ENCODE results near the gene LCN15.
"Not testable (repeated sequence)": the region's sequence is repeated elsewhere in the genome, so short reads cannot be mapped to it uniquely, and the experiment has no call there.

Gene LCN15

GRCh38 chr9:136722093-136722968 lies 42.0 kb downstream of the LCN15 start:
- DNase-seq (ENCODE audit: low spot score), result no peak

DNA sequence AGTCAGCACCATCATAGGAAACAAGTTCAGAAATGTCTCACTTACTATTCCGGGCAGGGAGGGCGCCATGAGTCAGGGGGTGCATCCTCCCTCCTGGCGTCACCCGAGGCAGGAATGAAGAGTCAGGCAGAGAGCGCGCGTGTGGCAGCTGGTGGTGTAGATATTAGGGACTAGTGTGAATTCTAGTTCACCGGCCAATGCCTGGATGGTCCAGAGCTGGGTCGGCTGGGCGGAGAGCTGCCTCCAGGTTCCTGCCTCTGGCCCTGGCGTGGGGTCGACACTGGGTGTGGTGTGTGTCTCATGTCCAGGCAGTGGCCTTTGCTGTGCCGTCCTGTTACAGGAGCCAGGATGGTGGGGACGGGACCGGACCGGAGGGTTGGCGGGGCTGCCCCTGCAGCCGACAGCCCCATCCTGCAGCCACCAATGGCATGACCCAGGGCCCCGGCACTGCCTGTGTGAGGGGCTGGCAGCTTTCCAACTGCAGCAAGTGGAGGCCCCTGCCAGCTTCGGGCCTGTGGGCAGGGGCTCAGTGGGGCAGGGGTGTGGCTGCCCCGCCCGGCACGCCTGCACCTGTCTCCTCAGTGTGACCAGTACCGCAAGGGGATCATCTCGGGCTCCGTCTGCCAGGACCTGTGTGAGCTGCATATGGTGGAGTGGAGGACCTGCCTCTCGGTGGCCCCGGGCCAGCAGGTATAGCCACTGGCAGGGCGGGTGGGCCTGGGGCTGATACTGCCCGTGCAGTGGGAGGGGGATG lies 42.8 kb downstream of the LCN15 start:
- DNase-seq (ENCODE audit: low spot score), result no peak

DNA sequence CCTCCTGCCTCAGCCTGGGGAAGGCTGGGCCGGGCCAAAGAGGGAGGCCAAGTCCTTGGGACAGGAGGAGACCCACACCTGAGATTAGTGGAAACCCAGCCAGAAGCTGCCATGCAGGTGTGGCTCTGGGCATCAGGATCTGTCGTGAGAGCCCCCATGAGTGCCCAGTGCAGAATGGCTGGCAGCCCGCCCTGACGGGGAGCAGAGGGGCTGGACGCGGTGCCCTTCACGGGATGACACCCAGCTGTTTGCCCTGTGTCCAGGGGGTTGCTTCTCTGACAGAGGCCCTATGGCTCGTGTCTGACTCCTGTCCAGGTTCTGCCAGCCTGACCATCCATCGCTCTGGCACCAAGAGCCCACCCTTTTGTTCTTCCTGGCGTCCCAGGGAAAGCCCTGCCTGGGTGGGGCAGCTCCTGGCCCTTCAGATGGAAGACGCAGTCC lies 43.4 kb downstream of the LCN15 start:
- no peak for DNase-seq (ENCODE audit: low spot score)

DNA sequence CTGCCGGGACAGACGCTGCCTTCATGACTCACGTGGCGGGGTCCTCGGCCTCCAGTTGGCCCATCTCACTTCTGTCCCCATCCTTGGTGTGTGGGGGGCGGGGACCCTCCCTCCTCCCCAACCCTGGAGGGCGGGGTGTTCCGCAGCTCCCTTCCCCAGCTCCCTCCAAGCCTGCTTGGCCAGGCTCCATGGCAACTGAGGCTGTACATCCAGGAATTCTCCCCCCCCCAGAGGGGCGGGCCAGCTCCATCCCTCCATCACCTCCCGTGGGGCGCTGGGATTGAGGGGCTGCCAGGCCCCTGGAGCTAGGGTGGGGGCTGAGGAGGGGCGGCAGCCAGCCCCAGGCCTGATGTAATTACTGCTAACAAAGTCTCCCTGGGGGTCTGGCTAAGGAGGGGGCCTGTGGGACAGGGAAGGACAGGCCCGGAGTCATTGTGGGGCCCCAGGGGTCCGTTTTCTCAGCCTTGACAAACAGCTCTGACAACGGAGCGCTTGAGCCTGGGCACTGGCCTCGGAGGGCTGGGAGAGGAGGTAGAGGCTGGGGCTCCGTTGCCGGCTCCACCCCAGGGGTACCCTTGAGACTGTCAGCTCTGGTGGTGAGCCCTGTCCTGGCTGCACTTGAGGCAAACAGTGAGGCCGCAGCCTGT lies 43.9 kb downstream of the LCN15 start:
- DNase-seq (ENCODE audit: low spot score), result peak; percentile 83

- DNase-seq (ENCODE audit: low spot score), result no peak
These were observed 45.0 kb downstream of the LCN15 start for GRCh38 chr9:136719195-136719880.

DNA sequence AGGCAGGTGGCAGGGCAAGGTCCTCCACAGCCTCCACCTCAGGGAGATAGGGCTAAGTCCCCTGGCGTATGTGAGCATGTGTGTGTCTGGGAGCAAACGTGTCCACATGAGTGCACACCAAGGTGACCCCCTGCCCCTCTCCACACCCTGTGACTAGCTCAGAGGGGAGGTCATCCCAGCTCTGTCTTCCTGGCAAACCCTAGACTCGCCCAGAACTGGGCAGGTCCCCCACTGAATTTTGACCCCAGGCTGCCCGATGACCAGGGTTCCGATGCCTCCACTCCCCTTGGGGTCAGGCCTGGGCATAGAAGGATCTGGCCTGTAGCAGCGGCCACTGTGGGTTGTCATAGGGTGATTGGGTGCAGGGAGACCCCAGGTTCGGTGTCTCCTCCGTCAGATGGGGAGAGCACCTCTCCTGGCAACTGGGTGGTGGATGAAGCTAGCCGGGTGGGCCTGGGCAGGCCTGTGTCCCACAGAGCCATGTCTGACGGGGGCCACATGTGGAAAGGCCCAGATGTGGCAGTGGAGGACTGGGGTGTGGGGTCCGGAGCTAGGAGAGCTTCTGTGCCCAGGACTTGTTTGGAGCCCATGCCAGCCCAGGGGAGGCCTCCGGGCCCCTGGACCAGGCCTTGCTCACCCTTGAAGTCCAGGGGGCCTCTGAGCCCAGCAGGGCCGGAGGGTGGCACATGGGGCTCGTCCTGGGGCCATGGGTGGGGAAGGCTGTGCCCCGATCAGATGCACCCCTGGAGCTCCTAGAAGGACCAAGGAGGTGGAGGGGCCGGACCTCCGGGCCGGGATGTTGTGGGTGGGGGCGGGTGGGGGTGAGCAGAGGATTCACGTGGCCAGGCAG lies 45.7 kb downstream of the LCN15 start:
- DNase-seq (ENCODE audit: low spot score), result no peak

DNA sequence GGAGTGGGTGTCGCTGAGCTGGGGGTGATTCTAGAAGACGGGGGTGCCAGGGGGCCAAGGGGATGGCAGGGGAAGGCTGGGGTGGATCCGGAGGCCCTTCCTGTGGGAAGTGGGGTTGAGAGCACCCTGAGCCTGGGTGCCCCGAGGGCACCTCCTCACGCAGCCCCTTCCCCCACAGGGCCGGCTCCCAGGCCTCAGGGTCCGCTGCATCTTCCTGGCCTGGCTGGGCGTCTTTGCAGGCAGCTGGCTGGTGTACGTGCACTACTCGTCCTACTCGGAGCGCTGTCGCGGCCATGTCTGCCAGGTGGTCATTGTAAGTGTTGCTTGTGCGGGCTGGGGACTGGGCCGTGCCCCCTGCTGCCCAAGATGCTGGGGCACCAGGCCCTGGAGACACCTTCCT lies 46.9 kb downstream of the LCN15 start:
- DNase-seq (ENCODE audit: low spot score), result no peak

DNA sequence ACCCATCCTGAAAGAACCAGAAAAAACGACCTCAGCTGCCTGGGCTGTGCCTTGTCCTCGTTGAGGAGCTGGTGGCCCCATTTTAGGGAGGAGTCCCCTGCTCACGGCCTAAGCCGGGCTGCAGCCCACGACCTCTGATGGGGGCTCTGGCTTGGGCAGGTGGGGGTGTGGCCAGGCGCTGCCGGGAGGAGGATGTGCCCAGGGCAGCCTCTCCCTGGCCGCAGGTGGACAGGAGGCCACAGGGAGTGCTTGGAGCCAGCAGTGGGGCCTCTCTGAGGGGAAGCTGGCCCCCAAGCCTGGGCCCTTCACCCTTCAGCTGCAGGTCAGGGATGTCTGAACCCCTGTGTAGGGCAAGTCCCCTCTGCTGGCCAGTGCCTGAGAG lies 49.4 kb downstream of the LCN15 start:
- DNase-seq (ENCODE audit: low spot score), result no peak

GRCh38 chr9:136714096-136714892 lies 50.0 kb downstream of the LCN15 start:
- no peak for DNase-seq (ENCODE audit: low spot score)

DNA sequence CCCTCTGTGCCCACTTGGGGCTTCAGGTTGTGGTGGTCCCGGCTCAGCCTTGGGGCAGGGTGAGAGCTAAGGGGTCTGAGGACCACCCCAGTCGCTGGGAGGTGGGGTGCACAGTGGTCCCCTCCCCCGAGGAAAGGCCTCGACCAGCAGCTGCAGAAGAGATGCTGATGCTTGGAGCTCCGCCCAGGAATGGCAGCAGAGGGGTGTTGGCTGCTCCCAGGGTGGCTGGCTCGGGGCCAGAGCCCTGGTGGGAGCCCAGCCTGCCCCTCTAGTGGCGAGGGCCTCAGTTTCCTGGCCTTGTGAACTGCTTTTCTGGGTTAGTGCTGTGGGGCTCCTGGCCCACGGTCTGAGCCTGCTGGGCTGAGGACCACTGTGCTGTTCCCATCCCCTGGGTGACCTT lies 50.8 kb downstream of the LCN15 start:
- no peak for DNase-seq (ENCODE audit: low spot score)

GRCh38 chr9:136712690-136713544 lies 51.4 kb downstream of the LCN15 start:
- no peak for DNase-seq (ENCODE audit: low spot score)

GRCh38 chr9:136711751-136712689 lies 52.3 kb downstream of the LCN15 start, which contains the start of gene DIPK1B:
TSS of gene DIPK1B (plus strand) at chr9:136712572. CDS start at chr9:136712666, 94 bp downstream.
- DNase-seq (ENCODE audit: low spot score), result no peak

DNA sequence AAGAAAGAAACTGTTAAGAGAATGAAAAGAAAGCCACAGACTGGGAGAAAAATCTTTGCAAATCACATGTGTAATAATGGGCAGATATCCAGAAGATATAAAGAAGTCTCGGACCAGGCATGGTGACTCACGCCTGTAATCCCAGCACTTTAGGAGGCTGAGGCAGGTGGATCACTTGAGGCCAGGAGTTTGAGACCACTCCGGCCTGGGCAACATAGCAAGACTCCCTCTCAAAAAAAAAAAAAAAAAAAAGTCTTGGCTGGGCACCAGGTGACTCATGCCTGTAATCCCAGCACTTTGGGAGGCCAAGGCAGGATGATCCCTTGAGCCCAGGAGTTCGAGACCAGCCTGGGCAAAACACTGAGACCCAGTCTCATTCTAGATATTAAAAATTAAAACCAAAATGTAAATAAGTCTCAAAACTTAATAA lies 53.1 kb downstream of the LCN15 start:
- DNase-seq (ENCODE audit: low spot score), result not testable (repeated sequence)

DNA sequence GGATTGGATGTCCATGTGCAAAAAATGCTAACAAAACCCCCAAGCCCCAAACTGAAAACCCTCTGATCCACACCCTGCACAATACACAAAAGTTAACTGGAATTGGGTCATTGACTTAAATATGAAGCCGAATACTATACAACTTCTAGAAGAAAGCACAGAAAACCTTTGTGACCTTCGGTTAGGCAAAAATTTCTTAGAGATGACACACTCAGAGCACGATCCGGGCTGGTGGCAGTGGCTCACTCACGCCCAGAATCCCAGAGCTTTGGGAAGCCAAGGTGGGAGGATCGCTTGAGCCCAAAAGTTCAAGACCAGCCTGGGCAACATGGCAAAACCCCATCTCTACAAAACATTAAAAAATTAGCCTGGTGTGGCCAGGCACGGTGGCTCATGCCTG lies 53.8 kb downstream of the LCN15 start:
- DNase-seq (ENCODE audit: low spot score), result no peak
